Right kidney (tissue), 1 donor: Measurements from ENCODE around the gene NTSR1.

Experiments
- DNase-seq: peaks from one replicate; pipeline ENCODE4 v3.0.0-alpha.2; 2016

Gene NTSR1

DNA sequence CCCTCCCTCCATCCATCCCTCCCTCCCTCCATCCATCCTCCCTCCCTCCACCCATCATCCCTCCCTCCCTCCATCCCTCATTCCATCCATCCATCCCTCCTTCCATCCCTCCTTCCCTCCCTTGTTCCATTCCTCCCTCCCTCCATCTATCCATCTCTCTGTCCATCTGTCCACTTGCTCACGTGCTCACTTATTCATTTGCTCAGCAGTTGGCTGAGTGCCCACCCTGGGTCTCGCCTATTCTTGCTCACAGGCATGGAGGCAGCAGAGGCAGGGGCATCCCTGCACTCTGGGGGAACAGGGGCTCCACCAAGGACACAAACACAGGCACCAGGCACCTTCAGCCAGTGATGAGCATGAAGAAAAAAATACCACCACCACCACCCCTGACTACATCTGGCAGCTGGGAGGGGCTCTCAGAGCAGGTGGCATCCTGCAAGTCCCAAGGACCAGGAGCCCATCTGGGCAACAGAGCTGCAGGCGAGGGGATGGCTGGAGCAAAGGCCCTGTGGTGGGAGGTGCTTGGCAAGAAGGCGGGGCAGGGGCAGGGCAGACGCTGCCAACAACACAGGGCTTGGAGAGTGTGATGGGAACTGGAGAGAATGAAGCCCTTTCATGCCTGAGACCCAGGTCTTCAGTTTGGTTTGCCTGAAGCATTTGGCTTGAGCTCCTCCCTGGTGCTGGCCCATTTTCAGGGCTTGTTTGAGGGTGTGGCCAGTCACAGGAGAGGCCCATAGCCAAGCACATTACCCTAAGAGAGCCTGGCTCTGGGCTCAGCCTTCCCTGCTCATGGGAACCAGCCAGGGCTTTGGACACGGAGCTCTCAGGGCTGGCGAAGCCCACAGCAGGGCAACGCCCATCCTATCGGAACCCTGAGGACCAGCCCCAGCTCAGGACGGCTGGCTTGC lies 47.4 kb downstream of the NTSR1 start:
- no peak for DNase-seq

DNA sequence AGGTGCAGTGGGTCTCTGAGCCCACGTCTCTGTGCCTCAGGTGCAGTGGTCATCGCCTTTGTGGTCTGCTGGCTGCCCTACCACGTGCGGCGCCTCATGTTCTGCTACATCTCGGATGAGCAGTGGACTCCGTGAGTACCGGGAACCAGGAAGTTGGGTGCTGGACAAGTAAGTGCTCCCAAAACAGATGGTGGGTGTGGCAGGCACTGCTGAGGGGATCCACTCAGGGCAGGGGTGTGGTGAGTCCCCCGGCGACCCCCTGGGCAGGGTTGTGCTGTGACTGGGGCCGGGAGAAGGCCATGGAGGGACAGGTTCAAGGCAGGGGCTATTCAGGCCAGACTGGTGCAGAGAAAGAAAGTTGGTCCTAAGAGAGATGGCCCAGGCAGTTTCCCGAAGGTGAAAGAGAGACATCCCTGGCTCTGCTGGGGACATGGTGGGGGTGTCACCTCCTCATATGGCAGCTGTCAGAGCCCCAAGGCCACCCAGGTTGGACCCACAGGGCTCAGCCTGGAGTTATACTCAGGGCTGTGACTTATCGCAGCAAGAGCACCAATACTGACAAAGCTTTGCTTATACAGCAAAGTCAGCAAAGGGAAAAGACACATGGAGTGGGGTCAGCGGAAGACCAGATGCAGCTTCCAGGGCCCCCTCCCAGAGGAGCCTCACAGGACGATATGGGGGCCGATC lies 49.7 kb downstream of the NTSR1 start:
- no peak for DNase-seq

DNA sequence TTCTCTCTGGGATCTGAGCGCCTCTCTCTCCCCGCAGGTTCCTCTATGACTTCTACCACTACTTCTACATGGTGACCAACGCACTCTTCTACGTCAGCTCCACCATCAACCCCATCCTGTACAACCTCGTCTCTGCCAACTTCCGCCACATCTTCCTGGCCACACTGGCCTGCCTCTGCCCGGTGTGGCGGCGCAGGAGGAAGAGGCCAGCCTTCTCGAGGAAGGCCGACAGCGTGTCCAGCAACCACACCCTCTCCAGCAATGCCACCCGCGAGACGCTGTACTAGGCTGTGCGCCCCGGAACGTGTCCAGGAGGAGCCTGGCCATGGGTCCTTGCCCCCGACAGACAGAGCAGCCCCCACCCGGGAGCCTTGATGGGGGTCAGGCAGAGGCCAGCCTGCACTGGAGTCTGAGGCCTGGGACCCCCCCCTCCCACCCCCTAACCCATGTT lies 51.4 kb downstream of the NTSR1 start:
- no peak for DNase-seq

- no peak for DNase-seq
Observed at GRCh38 chr20:62760471-62760855, 51.8 kb downstream of the NTSR1 start.

- DNase-seq, result no peak
Observed at GRCh38 chr20:62760856-62761758, 52.5 kb downstream of the NTSR1 start.

DNA sequence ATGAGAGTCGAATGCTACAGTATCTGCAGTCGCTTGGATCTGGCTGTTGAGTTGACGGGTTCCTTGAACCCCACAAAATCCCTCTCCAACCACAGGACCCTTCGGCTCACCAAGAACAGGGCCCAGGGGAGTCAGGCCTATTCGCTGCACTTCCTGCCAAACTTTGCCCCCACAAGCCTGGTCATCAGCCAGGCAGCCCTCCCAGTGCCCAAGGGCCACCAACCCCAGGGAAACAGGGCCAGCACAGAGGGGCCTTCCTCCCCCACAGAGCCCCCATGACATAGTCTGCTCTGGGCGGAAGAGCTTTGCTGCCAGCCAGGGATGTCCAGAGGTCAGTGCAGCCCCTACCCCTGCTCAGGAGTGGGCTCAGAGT lies 53.1 kb downstream of the NTSR1 start:
- no peak for DNase-seq

DNA sequence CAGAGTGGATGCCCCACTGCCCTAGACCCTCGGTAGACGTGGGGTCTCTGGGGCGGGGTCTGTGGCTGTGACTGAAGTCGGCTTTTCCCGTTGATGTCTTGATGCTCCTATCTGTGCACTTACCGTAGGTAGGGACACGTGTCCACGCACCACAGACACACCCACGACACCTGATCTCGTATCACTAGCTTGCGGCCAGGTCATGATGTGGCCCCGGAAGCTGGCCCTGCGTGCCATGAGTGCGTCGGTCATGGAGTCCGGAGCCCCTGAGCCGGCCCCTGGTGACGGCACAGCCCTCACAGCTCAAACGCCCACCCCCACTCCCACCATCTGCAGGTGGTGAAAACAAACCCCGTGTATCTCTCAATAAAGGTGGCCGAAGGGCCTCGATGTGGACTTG lies 53.7 kb downstream of the NTSR1 start:
- DNase-seq, result no peak

DNA sequence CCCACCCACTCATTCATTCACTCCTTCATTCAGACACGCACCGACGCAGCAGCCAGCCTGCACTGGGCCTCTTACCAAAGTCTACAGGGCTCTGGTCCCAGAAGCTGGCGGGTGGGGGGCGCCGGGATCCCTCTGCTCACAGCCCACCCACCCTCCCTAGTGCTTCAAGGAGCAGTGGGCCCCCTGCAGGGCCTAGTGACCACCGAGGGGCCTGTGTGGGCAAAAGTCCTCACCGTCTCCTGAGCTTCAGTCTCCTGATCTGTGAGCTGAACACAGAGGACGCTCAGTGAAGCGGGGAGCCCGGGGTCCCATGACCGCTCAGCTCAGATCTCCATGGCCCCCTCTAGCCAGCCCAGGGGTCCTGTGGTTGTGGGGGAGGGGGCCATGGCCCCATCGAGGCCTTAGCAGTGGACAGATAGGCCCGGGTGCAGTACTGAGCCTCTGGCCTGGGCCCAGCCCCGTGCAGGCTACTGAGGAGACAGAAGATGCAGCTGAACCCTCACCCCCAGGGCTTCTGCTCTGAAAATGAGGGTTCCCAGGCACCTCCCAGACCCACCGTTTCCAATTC lies 54.2 kb downstream of the NTSR1 start:
- no peak for DNase-seq

DNA sequence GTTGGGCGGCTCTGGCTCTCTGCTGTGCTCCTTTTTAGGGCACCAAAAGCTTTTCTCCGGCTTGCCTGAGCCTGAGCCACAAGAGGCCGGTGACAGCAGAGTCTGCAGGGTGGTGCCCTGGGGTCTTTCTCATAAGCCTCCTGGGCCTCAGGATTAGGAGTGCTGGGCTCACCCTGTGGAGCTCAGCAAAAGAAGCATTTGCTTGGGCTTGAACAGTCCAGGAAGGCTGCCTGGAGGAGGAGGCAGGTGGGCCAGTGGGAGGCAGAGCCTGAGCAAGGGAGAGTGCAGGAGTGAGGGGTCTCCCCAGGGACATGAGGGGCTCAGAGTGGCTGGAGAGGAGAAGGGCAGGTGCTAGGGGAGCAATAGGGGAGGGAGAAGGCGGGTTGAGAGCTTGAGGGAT lies 54.8 kb downstream of the NTSR1 start:
- no peak for DNase-seq

DNA sequence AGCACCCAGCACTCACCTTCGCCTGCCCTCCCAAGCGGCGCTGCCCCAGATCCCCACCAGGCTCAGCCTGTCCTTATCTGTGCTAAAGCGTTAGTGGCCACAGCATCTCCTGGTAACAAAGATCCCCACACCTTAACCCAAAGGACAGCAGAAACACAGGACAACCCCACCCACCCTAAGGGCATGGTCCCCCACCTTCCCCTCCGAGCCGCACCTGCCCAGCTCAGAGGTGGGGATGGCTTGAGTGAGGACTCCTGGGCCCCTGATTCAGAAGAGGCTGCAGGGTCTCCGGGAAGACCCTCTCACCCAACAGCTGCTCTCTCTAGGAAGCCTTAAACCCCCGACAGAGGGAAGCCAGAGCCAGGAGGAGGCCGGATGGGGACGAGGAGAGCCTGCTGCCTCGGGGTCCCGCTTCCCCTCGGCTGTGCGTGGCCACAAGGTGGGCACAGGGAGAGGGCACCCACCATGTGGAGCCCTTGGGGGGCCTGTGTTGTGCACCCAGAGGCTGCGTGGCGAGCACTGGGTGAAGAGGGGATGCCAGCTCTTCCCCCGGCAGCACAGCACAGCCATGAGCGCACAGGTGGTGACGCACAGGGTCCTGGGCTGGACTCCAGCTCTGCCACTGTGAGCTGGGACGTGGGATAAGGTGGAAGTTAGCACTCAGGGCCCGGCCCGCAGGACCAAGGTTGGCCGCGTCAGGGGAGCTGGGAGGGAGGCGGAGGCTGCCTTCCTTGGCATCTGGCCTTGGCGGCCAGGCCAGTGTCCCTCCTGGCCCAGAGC lies 55.7 kb downstream of the NTSR1 start:
- DNase-seq, result no peak

GRCh38 chr20:62765021-62765420 lies 56.4 kb downstream of the NTSR1 start:
- no peak for DNase-seq

DNA sequence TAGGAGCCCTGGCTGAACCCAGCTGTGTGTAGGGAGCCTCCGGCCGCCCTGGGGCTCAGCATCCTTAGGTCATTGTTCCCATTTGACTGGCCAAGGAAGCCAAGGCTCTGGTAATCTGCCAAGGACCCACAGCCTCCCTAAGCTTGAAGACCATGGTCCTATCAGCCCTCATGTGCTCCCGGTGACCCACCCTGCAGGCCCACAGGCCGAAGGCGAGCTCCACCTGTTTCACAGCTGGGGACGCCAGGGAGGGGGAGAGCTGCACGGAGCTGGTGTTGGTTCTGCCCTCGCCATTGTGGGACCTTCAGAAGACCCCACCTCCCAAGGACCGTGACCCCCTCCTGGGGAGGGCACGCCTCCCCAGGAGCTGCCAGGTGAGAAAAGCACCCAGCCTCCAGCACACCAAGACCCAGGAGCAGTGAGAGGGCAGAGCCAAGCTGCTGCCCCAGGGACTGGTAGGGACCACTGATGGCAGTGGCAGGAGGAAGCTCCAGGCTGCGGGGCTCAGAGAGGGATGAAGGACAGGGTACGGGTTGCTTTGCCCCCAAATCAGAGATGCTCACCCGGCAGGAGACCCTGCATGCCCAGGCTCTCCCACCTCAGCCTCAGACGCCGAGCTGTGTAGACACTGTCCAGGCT lies 56.9 kb downstream of the NTSR1 start:
- no peak for DNase-seq

- no peak for DNase-seq
Observed at GRCh38 chr20:62766071-62766450, 57.4 kb downstream of the NTSR1 start.

- DNase-seq, result no peak
Observed at GRCh38 chr20:62766716-62767115, 58.1 kb downstream of the NTSR1 start.

DNA sequence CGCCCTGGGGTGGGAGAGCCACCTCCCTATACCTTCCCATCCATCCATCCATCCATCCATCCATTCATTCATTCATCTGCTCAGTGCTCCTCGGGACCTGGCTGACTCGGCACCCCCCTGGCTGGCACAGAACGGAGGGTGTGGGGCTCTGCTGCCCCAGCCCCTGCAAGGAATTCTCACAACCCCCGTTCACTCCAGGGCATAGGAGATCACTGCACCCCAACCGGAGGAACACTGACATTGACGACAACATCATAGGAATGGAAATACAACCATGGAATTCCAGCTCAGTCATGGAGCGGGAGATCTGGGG lies 59.6 kb downstream of the NTSR1 start:
- DNase-seq, result no peak

- DNase-seq, result no peak
Observed at GRCh38 chr20:62768551-62769287, 60.1 kb downstream of the NTSR1 start.

GRCh38 chr20:62769346-62770071 lies 60.9 kb downstream of the NTSR1 start:
- DNase-seq, result no peak

GRCh38 chr20:62770111-62770910 lies 61.7 kb downstream of the NTSR1 start:
- DNase-seq, result no peak

DNA sequence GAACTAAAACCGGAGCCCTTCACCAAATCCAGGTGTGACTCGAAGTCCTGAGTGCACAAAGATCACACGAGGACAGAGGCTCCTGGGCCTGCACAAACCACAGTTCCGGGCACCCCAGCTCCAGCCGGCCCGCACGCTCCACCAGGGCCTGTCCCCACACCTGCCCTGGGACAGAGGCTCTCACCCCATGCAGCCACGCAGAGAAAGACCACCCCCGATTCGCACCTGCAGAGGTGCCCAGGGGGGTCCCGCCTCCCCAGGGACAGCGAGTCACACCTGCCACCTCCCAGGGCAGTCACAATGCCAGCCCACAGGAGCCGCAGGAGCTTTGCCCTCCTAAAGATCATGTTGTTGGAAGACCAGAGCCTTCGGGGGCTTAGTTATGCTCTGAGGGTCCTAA lies 62.3 kb downstream of the NTSR1 start:
- DNase-seq, result no peak
